ENCODE measurements around the gene GLUL. TPM values are rescaled to one million over a fixed set of nuclear protein-coding genes. Genes with fewer than 3 reads are reported as not detected.
A peak's percentile ranks its signal among the peaks of the same experiment; 100 is the strongest.

Gene GLUL
- total RNA-seq, 4 donors from 2014 or later: 5,859 to 11,803 (median 7,908) TPM

DNA sequence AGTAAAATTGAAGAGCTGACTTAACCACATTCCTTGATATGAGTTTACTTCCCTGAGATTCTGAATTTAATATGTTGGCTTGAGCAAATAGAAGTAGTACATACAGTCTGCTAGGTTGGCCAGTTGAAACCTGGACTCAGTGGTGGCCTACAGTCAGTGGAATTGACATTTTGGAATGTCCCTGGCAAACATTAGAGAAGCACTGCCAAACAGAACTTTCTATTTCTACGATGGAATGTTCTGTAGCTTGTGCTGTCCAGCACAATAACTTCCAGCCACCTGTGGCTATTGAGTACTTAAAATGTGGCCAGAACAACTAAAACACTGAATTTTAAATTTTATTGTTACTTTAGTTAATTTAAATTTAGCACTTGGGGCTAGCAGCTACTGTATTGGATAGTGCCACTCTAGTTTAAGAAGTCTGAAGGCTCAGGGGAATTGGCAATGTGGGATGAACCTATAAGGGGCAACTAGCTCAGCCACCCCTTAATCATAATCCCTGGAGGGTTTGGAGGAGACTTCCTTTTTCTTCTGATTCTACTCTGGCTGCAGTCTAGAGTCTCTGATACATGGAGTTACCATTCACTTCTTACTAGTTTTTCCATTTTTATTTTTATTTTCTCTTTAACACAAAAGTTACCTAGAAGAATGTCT lies 19.2 kb upstream of the GLUL start:
- TF ChIP-seq EP300 (IDR thresholded peaks at IDR 0.05): peak in 1 of 2 donors; percentile 31
- no peak for TF ChIP-seq POLR2A (IDR thresholded peaks at IDR 0.05)
- no peak overlapping the region for H3K27ac ChIP-seq
- 42 to 50% methylated on average over 1 of the region's 1 CpG for WGBS, 2 donors

GRCh38 chr1:182410138-182410537 lies 18.5 kb upstream of the GLUL start:
- H3K9me3 ChIP-seq: peaks cover 0 to 8% (median 0%) of the 10 kb centered on the region in 4 donors
- H3K4me1 ChIP-seq: peaks cover 0 to 7% (median 0%) of the 10 kb centered on the region in 4 donors
- DNase-seq (ENCODE audit: low spot score in 2 of 2): no peak
- H3K27ac ChIP-seq: no peak overlapping the region
- TF ChIP-seq EP300 (IDR thresholded peaks at IDR 0.05): no peak
- H3K4me3 ChIP-seq: no peak overlapping the region
- no peaks in the 10 kb centered on the region for H3K36me3 ChIP-seq
- peaks cover 0 to 9% of the 10 kb centered on the region in 2 donors for H3K27me3 ChIP-seq
- WGBS, 2 donors: 78 to 84% methylated on average over 4 of the region's 4 CpGs

More for the DNA sequence above, 19.2 kb upstream of the GLUL start:
- Histone ChIP-seq H3K27me3 (peaks cover 0 to 9% of the 10 kb centered on the region in 2 donors), H3K9me3 (peaks cover 0 to 3% (median 0%) of the 10 kb centered on the region in 4 donors), H3K4me1 (peaks cover 0 to 7% (median 0%) of the 10 kb centered on the region in 4 donors), H3K4me3 (no peak overlapping the region), H3K36me3 (no peaks in the 10 kb centered on the region)
- no peak for DNase-seq (ENCODE audit: low spot score in 2 of 2)

DNA sequence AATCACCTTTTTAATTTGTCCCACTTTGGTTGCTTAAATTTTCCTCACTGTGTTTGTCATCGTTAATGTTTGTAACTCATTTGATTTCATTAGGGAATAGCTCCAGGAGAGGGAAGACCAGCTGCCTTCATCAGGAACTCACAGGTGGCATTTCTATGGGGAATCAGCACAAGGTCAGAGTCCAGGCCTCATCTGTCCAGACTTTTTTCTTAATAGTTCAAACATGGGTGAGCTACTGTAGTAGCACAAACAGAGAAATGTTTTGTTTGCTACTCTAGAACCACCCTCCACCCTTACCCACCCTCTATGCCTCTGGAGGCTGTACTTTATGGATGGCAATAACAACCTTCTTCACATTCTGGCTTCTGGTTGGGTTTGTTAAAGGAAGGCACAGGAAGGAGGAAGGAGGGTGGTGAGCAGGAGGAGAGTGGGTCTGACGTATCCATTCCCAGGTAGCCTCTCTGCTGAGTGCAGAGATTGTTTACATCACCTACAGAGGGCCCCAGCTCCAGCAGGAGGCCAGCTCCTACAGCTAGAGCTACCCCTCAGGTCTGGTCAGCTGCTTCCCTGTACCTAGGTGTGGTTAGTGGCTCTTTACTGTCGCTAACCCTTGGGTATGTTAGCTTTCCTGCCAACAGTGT lies 17.0 kb upstream of the GLUL start:
- no peak for DNase-seq (ENCODE audit: low spot score in 2 of 2)
- H3K27ac ChIP-seq: no peak overlapping the region
- peaks cover 0 to 7% (median 0%) of the 10 kb centered on the region in 4 donors for H3K4me1 ChIP-seq
- H3K4me3 ChIP-seq: no peak overlapping the region
- peaks cover 0 to 9% of the 10 kb centered on the region in 2 donors for H3K27me3 ChIP-seq
- peaks cover 0 to 8% (median 0%) of the 10 kb centered on the region in 4 donors for H3K9me3 ChIP-seq
- no peaks in the 10 kb centered on the region for H3K36me3 ChIP-seq
- TF ChIP-seq EP300 (IDR thresholded peaks at IDR 0.05) (no peak), POLR2A (IDR thresholded peaks at IDR 0.05) (no peak)
- TF ChIP-seq, protein P1, sequence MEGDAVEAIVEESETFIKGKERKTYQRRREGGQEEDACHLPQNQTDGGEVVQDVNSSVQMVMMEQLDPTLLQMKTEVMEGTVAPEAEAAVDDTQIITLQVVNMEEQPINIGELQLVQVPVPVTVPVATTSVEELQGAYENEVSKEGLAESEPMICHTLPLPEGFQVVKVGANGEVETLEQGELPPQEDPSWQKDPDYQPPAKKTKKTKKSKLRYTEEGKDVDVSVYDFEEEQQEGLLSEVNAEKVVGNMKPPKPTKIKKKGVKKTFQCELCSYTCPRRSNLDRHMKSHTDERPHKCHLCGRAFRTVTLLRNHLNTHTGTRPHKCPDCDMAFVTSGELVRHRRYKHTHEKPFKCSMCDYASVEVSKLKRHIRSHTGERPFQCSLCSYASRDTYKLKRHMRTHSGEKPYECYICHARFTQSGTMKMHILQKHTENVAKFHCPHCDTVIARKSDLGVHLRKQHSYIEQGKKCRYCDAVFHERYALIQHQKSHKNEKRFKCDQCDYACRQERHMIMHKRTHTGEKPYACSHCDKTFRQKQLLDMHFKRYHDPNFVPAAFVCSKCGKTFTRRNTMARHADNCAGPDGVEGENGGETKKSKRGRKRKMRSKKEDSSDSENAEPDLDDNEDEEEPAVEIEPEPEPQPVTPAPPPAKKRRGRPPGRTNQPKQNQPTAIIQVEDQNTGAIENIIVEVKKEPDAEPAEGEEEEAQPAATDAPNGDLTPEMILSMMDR (IDR thresholded peaks at IDR 0.05): no peak
- 71 to 74% methylated on average over 3 of the region's 3 CpGs for WGBS, 2 donors

GRCh38 chr1:182407724-182408123 lies 16.1 kb upstream of the GLUL start:
- H3K4me3 ChIP-seq: no peak overlapping the region
- H3K27me3 ChIP-seq: peaks cover 0 to 9% of the 10 kb centered on the region in 2 donors
- 68 to 75% methylated on average over 3 of the region's 3 CpGs for WGBS, 2 donors
- DNase-seq (ENCODE audit: low spot score in 2 of 2): no peak
- no peak overlapping the region for H3K27ac ChIP-seq
- H3K4me1 ChIP-seq: peaks cover 0 to 7% (median 0%) of the 10 kb centered on the region in 4 donors
- TF ChIP-seq EP300 (IDR thresholded peaks at IDR 0.05) (no peak), POLR2A (IDR thresholded peaks at IDR 0.05) (no peak)
- TF ChIP-seq, protein P1 (IDR thresholded peaks at IDR 0.05): no peak
- no peaks in the 10 kb centered on the region for H3K36me3 ChIP-seq
- H3K9me3 ChIP-seq: peaks cover 0 to 8% (median 0%) of the 10 kb centered on the region in 4 donors

- TF ChIP-seq, protein P1 (IDR thresholded peaks at IDR 0.05): no peak
- TF ChIP-seq POLR2A (IDR thresholded peaks at IDR 0.05) (no peak), EP300 (IDR thresholded peaks at IDR 0.05) (no peak)
- Histone ChIP-seq H3K27me3 (peaks cover 0 to 9% of the 10 kb centered on the region in 2 donors), H3K4me1 (peaks cover 0 to 7% (median 0%) of the 10 kb centered on the region in 4 donors), H3K9me3 (peaks cover 0 to 8% (median 0%) of the 10 kb centered on the region in 4 donors), H3K27ac (no peak overlapping the region), H3K4me3 (no peak overlapping the region), H3K36me3 (no peaks in the 10 kb centered on the region)
- no peak for DNase-seq (ENCODE audit: low spot score in 2 of 2)
- WGBS, 2 donors: 65 to 76% methylated on average over 1 of the region's 1 CpG
Observed at GRCh38 chr1:182406012-182406411, 14.4 kb upstream of the GLUL start.

- peaks cover 0 to 4% (median 0%) of the 10 kb centered on the region in 4 donors for H3K4me1 ChIP-seq
- no peaks in the 10 kb centered on the region for H3K36me3 ChIP-seq
- H3K27me3 ChIP-seq: peaks cover 0 to 9% of the 10 kb centered on the region in 2 donors
- 86 to 91% methylated on average over 1 of the region's 1 CpG for WGBS, 2 donors
- no peak for DNase-seq (ENCODE audit: low spot score in 2 of 2)
- H3K27ac ChIP-seq: no peak overlapping the region
- no peak overlapping the region for H3K4me3 ChIP-seq
- H3K9me3 ChIP-seq: peaks cover 0 to 8% (median 0%) of the 10 kb centered on the region in 4 donors
- TF ChIP-seq POLR2A (IDR thresholded peaks at IDR 0.05) (no peak), EP300 (IDR thresholded peaks at IDR 0.05) (no peak)
- TF ChIP-seq, protein P1 (IDR thresholded peaks at IDR 0.05): no peak
Observed at GRCh38 chr1:182405578-182405977, 14.0 kb upstream of the GLUL start.

Measured in tibial nerve (tissue), 4 donors.